ENCODE data around the gene ATP2A3. TPM values are rescaled to one million over a fixed set of nuclear protein-coding genes. Genes with fewer than 3 reads are reported as not detected.

ATP2A3 gene
- total RNA-seq, 4 donors from 2014 or later = 78.6 to 231 (median 112) TPM

GRCh38 chr17:3909257-3909656 is 55.0 kb downstream of the ATP2A3 start:
- Histone ChIP-seq H3K27ac (no peak overlapping the region), H3K27me3 (no peaks in the 10 kb centered on the region), H3K9me3 (no peaks in the 10 kb centered on the region), H3K4me1 (peaks cover 0 to 23% (median 3%) of the 10 kb centered on the region in 4 donors), H3K36me3 (no peaks in the 10 kb centered on the region), H3K4me3 (no peak overlapping the region)
- DNase-seq = no peak
- TF ChIP-seq CTCF (IDR thresholded peaks at IDR 0.05) (no peak), POLR2A (IDR thresholded peaks at IDR 0.05) (no peak)

GRCh38 chr17:3907483-3908216 is 56.6 kb downstream of the ATP2A3 start:
- no peak overlapping the region for H3K27ac ChIP-seq
- H3K9me3 ChIP-seq = no peaks in the 10 kb centered on the region
- TF ChIP-seq CTCF (IDR thresholded peaks at IDR 0.05) = peak in 5 of 6 experiments; percentile 12 to 65 (median 57)
- no peak for TF ChIP-seq POLR2A (IDR thresholded peaks at IDR 0.05)
- no peaks in the 10 kb centered on the region for H3K36me3 ChIP-seq
- peaks cover 0 to 15% (median 3%) of the 10 kb centered on the region in 4 donors for H3K4me1 ChIP-seq
- no peaks in the 10 kb centered on the region for H3K27me3 ChIP-seq
- no peak overlapping the region for H3K4me3 ChIP-seq
- no peak for DNase-seq

GRCh38 chr17:3906881-3907280 is 57.4 kb downstream of the ATP2A3 start:
- Histone ChIP-seq H3K4me1 (peaks cover 0 to 14% (median 2%) of the 10 kb centered on the region in 4 donors), H3K4me3 (no peak overlapping the region), H3K27me3 (no peaks in the 10 kb centered on the region), H3K9me3 (no peaks in the 10 kb centered on the region), H3K27ac (no peak overlapping the region), H3K36me3 (no peaks in the 10 kb centered on the region)
- DNase-seq = no peak
- TF ChIP-seq POLR2A (IDR thresholded peaks at IDR 0.05) = no peak
- no peak for TF ChIP-seq CTCF (IDR thresholded peaks at IDR 0.05)

- Histone ChIP-seq H3K4me1 (peaks cover 0 to 6% (median 0%) of the 10 kb centered on the region in 4 donors), H3K36me3 (no peaks in the 10 kb centered on the region), H3K27ac (peak overlapping the region in 1 of 4 donors; percentile 59), H3K9me3 (no peaks in the 10 kb centered on the region), H3K27me3 (no peaks in the 10 kb centered on the region), H3K4me3 (peak overlapping the region in 1 of 4 donors; percentile 7)
- no peak for TF ChIP-seq POLR2A (IDR thresholded peaks at IDR 0.05)
- no peak for TF ChIP-seq CTCF (IDR thresholded peaks at IDR 0.05)
- peak in 2 of 3 donors; percentile 56 to 80 for DNase-seq
Observed at GRCh38 chr17:3905017-3905520, 59.2 kb downstream of the ATP2A3 start.

GRCh38 chr17:3904501-3904900 is 59.7 kb downstream of the ATP2A3 start:
- peak overlapping the region in 2 of 4 donors; percentile 13 to 59 for H3K27ac ChIP-seq
- peaks cover 0 to 6% (median 0%) of the 10 kb centered on the region in 4 donors for H3K4me1 ChIP-seq

More at GRCh38 chr17:3904501-3904900, 59.7 kb downstream of the ATP2A3 start:
- no peaks in the 10 kb centered on the region for H3K36me3 ChIP-seq
- H3K9me3 ChIP-seq = no peaks in the 10 kb centered on the region
- peak in 2 of 3 donors; percentile 44 to 71 for DNase-seq
- H3K27me3 ChIP-seq = no peaks in the 10 kb centered on the region
- H3K4me3 ChIP-seq = peak overlapping the region in 1 of 4 donors; percentile 7
- TF ChIP-seq CTCF (IDR thresholded peaks at IDR 0.05) = no peak
- no peak for TF ChIP-seq POLR2A (IDR thresholded peaks at IDR 0.05)
